Mammary epithelial cell (primary cell): ENCODE data around the gene SCG3.

Experiments
- EZH2 ChIP-seq: IDR thresholded peaks from 2 replicates; pipeline ENCODE4 v1.6.1; 2012; ENCODE audit warnings: low read length, inconsistent platforms, borderline replicate concordance
- TF ChIP-seq, protein P1 (sequence below), 2 donors: IDR thresholded peaks in 1 of 2; conservative IDR thresholded peaks in 1 of 2; 2 replicates each; pipeline ENCODE4 v1.5.1; 2011 to 2012; ENCODE audit warnings: inconsistent platforms in 2 of 2, low read length in 2 of 2, mild to moderate bottlenecking in 2 of 2, control low read depth in 1 of 2, low read depth in 1 of 2; ENCODE audit not compliant: insufficient read depth in 1 of 2; ENCODE audit errors: extremely low read depth in 1 of 2

DNA sequence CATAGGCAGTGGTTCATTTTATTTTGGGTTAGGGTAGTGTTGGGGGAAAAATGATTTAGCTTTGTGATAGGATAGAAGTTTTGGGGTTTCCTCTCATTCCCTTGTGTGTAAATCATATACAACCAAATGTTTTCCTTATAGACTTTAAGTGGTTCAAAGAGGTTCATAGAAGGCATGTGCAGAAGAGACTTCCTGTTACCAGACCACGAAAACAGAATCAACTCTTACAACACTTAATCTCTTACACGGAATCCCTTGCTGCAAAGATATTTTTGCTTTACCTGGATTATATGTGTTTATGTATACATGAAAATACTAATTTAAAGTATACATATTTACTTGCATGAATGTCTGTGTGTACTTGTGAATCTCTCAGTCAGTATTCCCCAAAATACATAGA lies 73.0 kb downstream of the SCG3 start:
- TF ChIP-seq EZH2 = no peak
- TF ChIP-seq, protein P1, sequence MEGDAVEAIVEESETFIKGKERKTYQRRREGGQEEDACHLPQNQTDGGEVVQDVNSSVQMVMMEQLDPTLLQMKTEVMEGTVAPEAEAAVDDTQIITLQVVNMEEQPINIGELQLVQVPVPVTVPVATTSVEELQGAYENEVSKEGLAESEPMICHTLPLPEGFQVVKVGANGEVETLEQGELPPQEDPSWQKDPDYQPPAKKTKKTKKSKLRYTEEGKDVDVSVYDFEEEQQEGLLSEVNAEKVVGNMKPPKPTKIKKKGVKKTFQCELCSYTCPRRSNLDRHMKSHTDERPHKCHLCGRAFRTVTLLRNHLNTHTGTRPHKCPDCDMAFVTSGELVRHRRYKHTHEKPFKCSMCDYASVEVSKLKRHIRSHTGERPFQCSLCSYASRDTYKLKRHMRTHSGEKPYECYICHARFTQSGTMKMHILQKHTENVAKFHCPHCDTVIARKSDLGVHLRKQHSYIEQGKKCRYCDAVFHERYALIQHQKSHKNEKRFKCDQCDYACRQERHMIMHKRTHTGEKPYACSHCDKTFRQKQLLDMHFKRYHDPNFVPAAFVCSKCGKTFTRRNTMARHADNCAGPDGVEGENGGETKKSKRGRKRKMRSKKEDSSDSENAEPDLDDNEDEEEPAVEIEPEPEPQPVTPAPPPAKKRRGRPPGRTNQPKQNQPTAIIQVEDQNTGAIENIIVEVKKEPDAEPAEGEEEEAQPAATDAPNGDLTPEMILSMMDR (conservative IDR thresholded peaks at IDR 0.05 in 1 of 2, IDR thresholded peaks at IDR 0.05 in 1 of 2; ENCODE audit: extremely low read depth in 1 of 2, insufficient read depth in 1 of 2, low read depth in 1 of 2, low read length in 2 of 2) = no peak
